Left lung (tissue), 10 donors: ENCODE measurements around the gene MIOS. TPM values are rescaled to one million over a fixed set of nuclear protein-coding genes. Genes with fewer than 3 reads are reported as not detected.
A peak's percentile ranks its signal among the peaks of the same experiment; 100 is the strongest.

Experiments
- ATAC-seq: fragments of 200-7000 bp; cut with Tn5 transposase; one replicate; pipeline ENCODE4 v1.9.1; 2020; ENCODE audit warnings: moderate library complexity
- DNase-seq, 4 donors: peaks; one replicate each; pipeline ENCODE4 v3.0.0-alpha.2; 2013 to 2020
- H3K27ac ChIP-seq, 2 donors: fragments of 200-600 bp; sonication (generic) in 1 of 2; one replicate each; pipeline versions ENCODE4 v1.5.0 to v1.8.0; 2020 to 2021
- H3K27me3 ChIP-seq, 2 donors: fragments of 200-600 bp; sonication (generic) in 1 of 2; one replicate each; pipeline versions ENCODE4 v1.5.0 to v1.8.0; 2020 to 2021
- H3K36me3 ChIP-seq, 2 donors: fragments of 200-600 bp; sonication (generic) in 1 of 2; one replicate each; pipeline versions ENCODE4 v1.5.0 to v1.8.0; 2020 to 2021
- H3K4me1 ChIP-seq, 2 donors: fragments of 200-600 bp; one replicate each; pipeline ENCODE4 v1.8.0; 2021
- H3K4me3 ChIP-seq, 2 donors: fragments of 200-600 bp; sonication (generic) in 1 of 2; one replicate each; pipeline versions ENCODE4 v1.5.0 to v1.8.0; 2020 to 2021; ENCODE audit warnings: mild to moderate bottlenecking in 1 of 2
- H3K9me3 ChIP-seq, 2 donors: fragments of 200-600 bp; sonication (generic) in 1 of 2; one replicate each; pipeline versions ENCODE4 v1.5.0 to v1.8.0; 2020 to 2021
- intact Hi-C, 2 donors: fragments of 100-400 bp; cut with DNase I; formaldehyde crosslinking; loops; one replicate each; pipeline versions ENCODE4 v1.11.2 to v1.14.2; 2022
- polyA plus RNA-seq, 6 donors: library from polyadenylated mRNA; unstranded; fragments of 120-200 nt; gene quantifications; one replicate each; pipeline ENCODE4 v1.2.1, GENCODE V29; 2013; ENCODE audit not compliant: insufficient read length in 6 of 6
- total RNA-seq, 2 donors: library from RNA; stranded (reverse); fragmentation: NEBNext Ultra II Directional; extraction: Animal tissue kit (Norgen Biotek cat#: 25700); gene quantifications; one replicate each; pipeline ENCODE4 v1.2.1, GENCODE V29; 2021
- TF ChIP-seq, protein P1 (sequence below), 2 donors: fragments of 200-600 bp; sonication (generic) in 1 of 2; IDR thresholded peaks; one replicate each; pipeline versions ENCODE4 v1.5.0 to v1.8.0; 2021; ENCODE audit warnings: antibody characterized with exemption in 2 of 2
- donor health status: DM: no; HTN: yes; CAD: no.
- donor health status: DM: no; HTN: no; CAD: no.

MIOS gene
- total and polyA plus RNA-seq, 8 donors: 25.3 to 40.1 (median 36.5) TPM

DNA sequence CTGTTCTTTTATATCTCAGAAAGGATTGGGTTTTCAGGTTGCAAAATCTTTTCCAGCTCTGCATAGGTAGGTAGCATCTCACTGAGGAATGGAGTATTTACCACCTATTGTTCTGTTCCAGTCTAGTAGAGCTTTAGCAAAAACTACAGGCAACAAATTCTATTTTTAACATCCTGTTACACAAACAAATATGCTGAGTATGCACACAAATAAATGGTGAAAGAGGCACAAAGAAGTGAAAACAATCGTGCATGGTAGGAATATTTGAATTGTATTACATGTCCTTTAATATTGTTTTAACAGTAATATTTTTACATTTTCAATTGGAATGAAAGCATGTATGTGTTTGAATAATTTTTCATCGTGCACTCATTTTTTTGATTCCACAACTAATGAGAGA, 14.5 kb upstream of the MIOS start:
- ATAC-seq (no peak), DNase-seq (no peak)
- intact Hi-C loops: no loop called here
- TF ChIP-seq, protein P1, sequence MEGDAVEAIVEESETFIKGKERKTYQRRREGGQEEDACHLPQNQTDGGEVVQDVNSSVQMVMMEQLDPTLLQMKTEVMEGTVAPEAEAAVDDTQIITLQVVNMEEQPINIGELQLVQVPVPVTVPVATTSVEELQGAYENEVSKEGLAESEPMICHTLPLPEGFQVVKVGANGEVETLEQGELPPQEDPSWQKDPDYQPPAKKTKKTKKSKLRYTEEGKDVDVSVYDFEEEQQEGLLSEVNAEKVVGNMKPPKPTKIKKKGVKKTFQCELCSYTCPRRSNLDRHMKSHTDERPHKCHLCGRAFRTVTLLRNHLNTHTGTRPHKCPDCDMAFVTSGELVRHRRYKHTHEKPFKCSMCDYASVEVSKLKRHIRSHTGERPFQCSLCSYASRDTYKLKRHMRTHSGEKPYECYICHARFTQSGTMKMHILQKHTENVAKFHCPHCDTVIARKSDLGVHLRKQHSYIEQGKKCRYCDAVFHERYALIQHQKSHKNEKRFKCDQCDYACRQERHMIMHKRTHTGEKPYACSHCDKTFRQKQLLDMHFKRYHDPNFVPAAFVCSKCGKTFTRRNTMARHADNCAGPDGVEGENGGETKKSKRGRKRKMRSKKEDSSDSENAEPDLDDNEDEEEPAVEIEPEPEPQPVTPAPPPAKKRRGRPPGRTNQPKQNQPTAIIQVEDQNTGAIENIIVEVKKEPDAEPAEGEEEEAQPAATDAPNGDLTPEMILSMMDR (IDR thresholded peaks at IDR 0.05): no peak
- Histone ChIP-seq H3K9me3 (no peaks in the 10 kb centered on the region), H3K27ac (no peak overlapping the region), H3K4me1 (peaks cover 0 to 6% of the 10 kb centered on the region in 2 donors), H3K27me3 (no peaks in the 10 kb centered on the region), H3K36me3 (no peaks in the 10 kb centered on the region), H3K4me3 (no peak overlapping the region)

DNA sequence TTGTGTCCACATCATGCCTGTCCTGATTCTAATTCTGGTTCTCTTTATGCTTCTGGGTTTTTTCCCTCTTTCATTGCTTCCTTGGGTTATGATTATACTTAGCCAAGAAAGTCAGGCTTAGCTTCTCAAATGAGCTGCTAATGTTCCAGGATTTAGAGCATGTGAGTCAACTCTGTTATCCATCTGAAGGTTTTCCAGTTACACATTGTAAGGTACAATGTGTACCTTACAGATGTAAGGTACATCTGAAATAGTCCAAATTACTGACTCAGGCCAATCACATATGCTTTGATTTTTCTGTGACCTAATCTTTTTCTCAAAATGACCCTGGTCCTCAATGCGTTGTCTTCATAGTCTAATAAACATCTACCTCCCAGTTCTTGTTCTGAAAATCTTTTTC, 13.3 kb upstream of the MIOS start:
- Histone ChIP-seq H3K9me3 (no peaks in the 10 kb centered on the region), H3K4me3 (no peak overlapping the region), H3K27me3 (no peaks in the 10 kb centered on the region), H3K36me3 (no peaks in the 10 kb centered on the region), H3K27ac (no peak overlapping the region), H3K4me1 (peaks cover 0 to 6% of the 10 kb centered on the region in 2 donors)
- ATAC-seq (no peak), DNase-seq (no peak)
- TF ChIP-seq, protein P1 (IDR thresholded peaks at IDR 0.05): no peak
- intact Hi-C loops: no loop called here

DNA sequence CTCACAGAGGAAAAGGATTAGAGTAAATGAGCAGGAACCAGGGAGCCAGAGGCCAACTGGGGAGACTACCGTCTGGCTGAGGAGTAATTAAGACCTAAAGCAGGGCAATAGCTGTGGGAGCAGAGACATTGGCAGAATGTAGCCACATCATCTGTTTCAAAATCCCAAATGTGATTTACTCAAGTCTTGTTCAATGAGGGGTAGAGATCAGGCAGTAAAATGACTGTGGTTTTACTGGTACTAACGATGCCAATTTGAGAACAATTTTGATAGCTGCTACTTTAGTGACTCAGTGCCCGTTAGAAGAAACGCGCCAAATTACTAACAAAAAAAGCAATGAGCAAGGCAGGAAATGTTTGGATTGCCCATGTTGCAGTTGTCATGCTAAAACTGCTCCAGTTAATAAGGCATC, 12.7 kb upstream of the MIOS start:
- DNase-seq: no peak
- ATAC-seq: no peak
- TF ChIP-seq, protein P1 (IDR thresholded peaks at IDR 0.05): no peak
- Histone ChIP-seq H3K27ac (no peak overlapping the region), H3K4me1 (peaks cover 0 to 6% of the 10 kb centered on the region in 2 donors), H3K27me3 (no peaks in the 10 kb centered on the region), H3K36me3 (no peaks in the 10 kb centered on the region), H3K4me3 (no peak overlapping the region), H3K9me3 (peaks cover 0 to 3% of the 10 kb centered on the region in 2 donors)
- intact Hi-C loops: no loop called here

DNA sequence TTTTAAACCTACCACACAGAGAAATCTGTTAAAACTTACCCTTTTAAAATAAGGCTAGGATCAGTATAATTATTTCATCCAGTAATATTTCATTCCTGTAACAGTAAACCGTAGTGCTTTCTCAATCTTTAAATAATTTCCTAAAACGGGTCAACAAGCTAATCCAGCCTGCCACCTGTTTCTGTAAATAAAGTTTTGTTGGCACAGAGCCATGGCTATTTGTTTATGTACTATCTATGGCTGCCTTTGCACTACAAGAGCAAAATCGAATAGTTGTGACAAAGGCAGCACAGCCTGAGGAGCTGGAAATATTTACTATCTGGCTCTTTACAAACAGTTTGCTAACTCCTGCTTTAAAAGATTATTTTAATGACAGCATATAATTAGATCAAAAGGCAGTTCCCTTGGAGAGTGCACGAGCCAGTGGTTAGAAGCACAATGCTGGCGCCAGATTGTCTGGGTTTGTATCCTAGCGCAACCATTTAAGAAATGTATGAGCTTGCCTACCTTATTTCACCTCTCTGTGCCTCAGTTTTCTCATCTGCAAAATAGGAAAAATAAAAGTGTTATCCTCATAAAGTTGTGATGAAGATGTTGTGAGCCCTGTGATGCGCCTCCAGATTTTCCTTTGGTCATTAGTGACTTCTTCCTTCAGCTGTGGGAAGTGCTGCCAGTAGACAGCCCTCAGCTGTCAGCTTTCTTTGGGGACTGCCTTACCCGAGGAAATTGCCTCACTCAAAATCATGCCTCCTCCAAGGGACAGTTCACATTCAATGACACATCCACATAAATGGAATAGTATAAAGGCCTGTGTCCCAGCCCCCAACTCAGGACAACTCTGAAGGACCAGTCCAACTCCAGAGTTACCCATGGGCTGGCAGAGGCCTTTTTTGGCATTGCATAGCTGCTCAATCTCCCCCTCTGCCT, 11.8 kb upstream of the MIOS start:
- Histone ChIP-seq H3K36me3 (no peaks in the 10 kb centered on the region), H3K9me3 (peaks cover 0 to 7% of the 10 kb centered on the region in 2 donors), H3K4me3 (no peak overlapping the region), H3K4me1 (peaks cover 0 to 6% of the 10 kb centered on the region in 2 donors), H3K27me3 (no peaks in the 10 kb centered on the region), H3K27ac (no peak overlapping the region)
- ATAC-seq (no peak), DNase-seq (no peak)
- intact Hi-C loops: no loop called here
- TF ChIP-seq, protein P1 (IDR thresholded peaks at IDR 0.05): no peak

DNA sequence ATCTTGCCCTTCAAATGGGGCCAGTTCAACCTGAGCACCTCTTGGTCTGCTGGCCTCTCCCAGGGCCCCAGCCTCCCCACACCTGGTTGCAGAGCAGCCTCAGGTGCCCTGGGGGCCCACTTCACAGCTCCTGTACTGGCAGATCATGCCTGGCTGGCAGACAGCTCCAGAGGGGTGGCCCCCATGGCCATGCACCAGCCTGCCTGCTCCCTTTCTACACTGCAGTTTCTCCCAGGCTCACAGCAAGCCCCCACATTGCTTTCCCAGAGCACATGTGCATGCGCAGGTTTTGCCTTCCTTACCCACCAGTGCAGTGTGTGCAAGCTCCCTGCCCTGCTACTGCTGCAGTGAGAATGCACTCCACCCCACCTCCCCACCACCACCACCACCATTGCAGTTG, 9.8 kb upstream of the MIOS start:
- peaks cover 0 to 6% of the 10 kb centered on the region in 2 donors for H3K4me1 ChIP-seq
- no peak overlapping the region for H3K27ac ChIP-seq
- ATAC-seq (no peak), DNase-seq (peak in 1 of 4 donors; percentile 20)
- H3K36me3 ChIP-seq: no peaks in the 10 kb centered on the region
- TF ChIP-seq, protein P1 (IDR thresholded peaks at IDR 0.05): no peak
- intact Hi-C loops: no loop called here
- no peak overlapping the region for H3K4me3 ChIP-seq
- no peaks in the 10 kb centered on the region for H3K27me3 ChIP-seq
- H3K9me3 ChIP-seq: peaks cover 0 to 7% of the 10 kb centered on the region in 2 donors
